DND-41 (cell line): Measurements from ENCODE around the gene ACSS1.

ENCODE experiments used
- ATAC-seq: fragments of 200-7000 bp; cut with Tn5 transposase; 3 replicates; pipeline ENCODE4 v1.9.1; 2021; ENCODE audit warnings: low read depth; ENCODE audit not compliant: insufficient read depth
- DNase-seq: peaks from one replicate; pipeline ENCODE4 v3.0.0-alpha.2; 2020
- H2AFZ ChIP-seq: 2 replicates; pipeline ENCODE4 v1.6.0; 2012; ENCODE audit warnings: low read depth, low read length
- H3K27ac ChIP-seq: 2 replicates; pipeline ENCODE4 v1.5.1; 2012; ENCODE audit warnings: low read length, inconsistent platforms
- H3K27me3 ChIP-seq: fragments of 200-600 bp; sonication (generic); 2 replicates; pipeline ENCODE4 v1.6.0; 2012; ENCODE audit warnings: low read length, mild to moderate bottlenecking, inconsistent platforms; ENCODE audit not compliant: insufficient read depth, poor library complexity
- H3K36me3 ChIP-seq: 2 replicates; pipeline ENCODE4 v1.5.1; 2012; ENCODE audit warnings: low read length, inconsistent platforms; ENCODE audit not compliant: insufficient read depth
- H3K4me1 ChIP-seq: 2 replicates; pipeline ENCODE4 v1.5.1; 2012; ENCODE audit warnings: mild to moderate bottlenecking, low read length; ENCODE audit not compliant: insufficient read depth
- H3K4me2 ChIP-seq: 2 replicates; pipeline ENCODE4 v1.6.0; 2012; ENCODE audit warnings: mild to moderate bottlenecking, moderate library complexity, low read length, inconsistent platforms; ENCODE audit not compliant: insufficient read depth
- H3K4me3 ChIP-seq, 2 experiments: fragments of 200-600 bp in 1 of 2; shearing (Covaris generic) in 1 of 2; 2 replicates each; pipeline ENCODE4 v1.5.1; 2012 to 2016; ENCODE audit warnings: inconsistent platforms in 2 of 2, low read length in 2 of 2, mild to moderate bottlenecking in 2 of 2, low read depth in 1 of 2, moderate library complexity in 1 of 2
- H3K79me2 ChIP-seq: 2 replicates; pipeline ENCODE4 v1.6.0; 2012; ENCODE audit warnings: low read length, inconsistent platforms; ENCODE audit not compliant: insufficient read depth
- H3K9ac ChIP-seq: 2 replicates; pipeline ENCODE4 v1.6.0; 2012; ENCODE audit warnings: low read depth, mild to moderate bottlenecking, inconsistent platforms, low read length, moderate library complexity
- H3K9me3 ChIP-seq: 2 replicates; pipeline ENCODE4 v1.5.1; 2012; ENCODE audit warnings: low read length, moderate library complexity, mild to moderate bottlenecking, inconsistent platforms; ENCODE audit not compliant: insufficient read depth, severe bottlenecking
- H4K20me1 ChIP-seq: 2 replicates; pipeline ENCODE4 v1.6.0; 2012; ENCODE audit warnings: low read length; ENCODE audit not compliant: insufficient read depth
- EZH2 ChIP-seq: IDR thresholded peaks from 3 replicates; pipeline ENCODE4 v1.6.1; 2012; ENCODE audit warnings: borderline replicate concordance, low read depth, mild to moderate bottlenecking, moderate library complexity, low read length, inconsistent platforms; ENCODE audit not compliant: severe bottlenecking
- TF ChIP-seq, protein P1 (sequence below): IDR thresholded peaks from 2 replicates; pipeline ENCODE4 v1.5.1; 2012; ENCODE audit warnings: borderline replicate concordance, low read length, moderate library complexity, mild to moderate bottlenecking; ENCODE audit not compliant: poor library complexity, severe bottlenecking; ENCODE audit errors: extremely low read depth

ACSS1 gene

DNA sequence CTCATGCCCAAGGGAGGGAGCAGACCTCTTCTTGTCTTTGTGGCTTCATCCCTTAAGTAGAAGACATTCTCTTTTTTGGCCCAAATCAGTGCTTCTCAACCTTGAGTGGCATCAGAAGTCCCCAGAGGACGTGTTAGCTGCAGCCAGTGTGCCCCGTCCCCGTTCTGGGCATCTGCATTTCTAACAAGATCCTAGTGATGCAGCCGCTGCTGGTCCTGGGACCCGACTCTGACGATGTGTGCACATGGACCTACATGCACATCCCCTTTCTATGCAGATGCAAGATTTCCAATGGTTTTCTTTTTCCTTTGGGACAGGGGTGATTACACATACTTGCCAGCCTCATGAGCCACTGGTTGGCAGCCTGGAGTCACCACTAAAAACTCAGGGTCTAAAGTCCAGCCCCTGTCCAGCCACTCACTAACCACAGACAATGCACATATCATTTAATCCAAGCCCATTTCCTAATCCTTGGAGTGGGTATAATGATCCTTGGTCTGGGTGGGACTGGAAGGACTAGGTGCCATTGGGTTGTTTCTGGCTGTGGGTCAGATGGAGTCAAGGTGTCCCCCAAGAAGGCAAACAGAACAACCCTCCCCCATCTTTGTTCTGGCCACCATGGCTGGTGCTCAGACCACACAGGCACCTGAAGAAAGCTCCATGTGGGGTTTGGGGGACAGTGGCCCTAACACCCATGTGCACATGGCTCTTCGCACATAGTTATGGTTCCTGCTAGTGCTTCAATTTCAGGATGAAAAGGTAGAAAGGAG, 6.4 kb downstream of the ACSS1 start:
- no peaks in the 10 kb centered on the region for H3K9me3 ChIP-seq
- DNase-seq = no peak
- H3K27ac ChIP-seq = 0 out of 2 replicates have a peak overlapping the region, but pooled peaks have one; percentile 3
- TF ChIP-seq, protein P1, sequence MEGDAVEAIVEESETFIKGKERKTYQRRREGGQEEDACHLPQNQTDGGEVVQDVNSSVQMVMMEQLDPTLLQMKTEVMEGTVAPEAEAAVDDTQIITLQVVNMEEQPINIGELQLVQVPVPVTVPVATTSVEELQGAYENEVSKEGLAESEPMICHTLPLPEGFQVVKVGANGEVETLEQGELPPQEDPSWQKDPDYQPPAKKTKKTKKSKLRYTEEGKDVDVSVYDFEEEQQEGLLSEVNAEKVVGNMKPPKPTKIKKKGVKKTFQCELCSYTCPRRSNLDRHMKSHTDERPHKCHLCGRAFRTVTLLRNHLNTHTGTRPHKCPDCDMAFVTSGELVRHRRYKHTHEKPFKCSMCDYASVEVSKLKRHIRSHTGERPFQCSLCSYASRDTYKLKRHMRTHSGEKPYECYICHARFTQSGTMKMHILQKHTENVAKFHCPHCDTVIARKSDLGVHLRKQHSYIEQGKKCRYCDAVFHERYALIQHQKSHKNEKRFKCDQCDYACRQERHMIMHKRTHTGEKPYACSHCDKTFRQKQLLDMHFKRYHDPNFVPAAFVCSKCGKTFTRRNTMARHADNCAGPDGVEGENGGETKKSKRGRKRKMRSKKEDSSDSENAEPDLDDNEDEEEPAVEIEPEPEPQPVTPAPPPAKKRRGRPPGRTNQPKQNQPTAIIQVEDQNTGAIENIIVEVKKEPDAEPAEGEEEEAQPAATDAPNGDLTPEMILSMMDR = no peak
- no peak for TF ChIP-seq EZH2
- H2AFZ ChIP-seq = no peak overlapping the region
- H3K36me3 ChIP-seq = peaks cover 58% of the 10 kb centered on the region
- ATAC-seq = no peak
- H3K9ac ChIP-seq = no peak overlapping the region
- H3K4me1 ChIP-seq = peaks cover 31% of the 10 kb centered on the region
- H3K27me3 ChIP-seq = no peaks in the 10 kb centered on the region
- H4K20me1 ChIP-seq = peaks cover 83% of the 10 kb centered on the region
- H3K4me2 ChIP-seq = no peak overlapping the region
- peaks cover 88% of the 10 kb centered on the region for H3K79me2 ChIP-seq
- H3K4me3 ChIP-seq = no peak overlapping the region

DNA sequence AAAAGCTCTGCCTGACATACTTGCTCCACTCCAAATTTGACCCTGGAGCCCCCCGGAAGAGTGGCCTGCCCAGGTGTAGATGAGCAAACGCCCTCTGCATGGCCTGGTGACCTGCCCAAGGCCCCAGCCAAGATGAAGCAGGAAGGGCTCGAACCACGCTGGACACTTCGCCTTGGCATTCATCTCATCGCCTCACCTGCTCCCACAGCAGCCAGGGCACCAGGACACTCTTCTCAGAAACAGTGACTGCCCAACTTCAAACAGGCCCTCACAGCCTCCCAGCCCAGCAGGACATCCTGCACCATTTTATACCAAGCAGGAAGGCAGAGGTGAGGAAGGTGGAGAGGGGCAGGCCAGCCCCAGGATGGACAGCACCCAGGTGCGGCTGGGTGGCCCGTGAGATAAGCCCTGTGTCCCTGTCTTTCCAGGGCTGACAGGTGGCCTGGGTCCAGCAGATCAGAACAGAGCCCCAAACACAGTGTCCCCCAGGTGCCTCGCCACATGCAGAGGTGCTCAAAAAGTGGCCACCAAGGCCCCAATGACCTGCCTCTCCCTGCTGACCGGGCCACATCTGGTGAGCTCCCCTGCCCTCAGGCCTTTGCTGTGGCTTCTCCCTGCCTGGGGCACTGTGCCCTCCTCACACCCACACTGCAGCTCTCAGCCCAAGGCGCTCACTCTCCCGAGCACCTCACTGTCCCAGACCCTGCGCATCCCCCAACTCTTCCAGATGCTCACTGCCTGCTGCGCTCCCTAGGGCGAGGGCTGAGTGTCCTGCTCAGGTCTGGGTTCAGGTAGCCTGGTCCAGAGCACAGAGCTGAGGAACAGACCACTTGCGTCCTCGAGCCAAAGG, 7.2 kb downstream of the ACSS1 start:
- Histone ChIP-seq H3K4me3 (no peak overlapping the region), H3K27ac (0 out of 2 replicates have a peak overlapping the region, but pooled peaks have one; percentile 3), H3K9me3 (no peaks in the 10 kb centered on the region), H3K27me3 (no peaks in the 10 kb centered on the region), H2AFZ (no peak overlapping the region), H4K20me1 (peaks cover 75% of the 10 kb centered on the region), H3K4me1 (peaks cover 23% of the 10 kb centered on the region), H3K36me3 (peaks cover 62% of the 10 kb centered on the region), H3K79me2 (peaks cover 80% of the 10 kb centered on the region), H3K9ac (no peak overlapping the region), H3K4me2 (no peak overlapping the region)
- DNase-seq = no peak
- no peak for ATAC-seq
- TF ChIP-seq EZH2 = no peak
- TF ChIP-seq, protein P1 = no peak

- no peak for TF ChIP-seq EZH2
- TF ChIP-seq, protein P1 = no peak
- Histone ChIP-seq H3K4me2 (no peak overlapping the region), H3K4me1 (peaks cover 16% of the 10 kb centered on the region)
These were observed 7.9 kb downstream of the ACSS1 start for GRCh38 chr20:25050082-25050481.

More at GRCh38 chr20:25050082-25050481, 7.9 kb downstream of the ACSS1 start:
- Histone ChIP-seq H3K79me2 (peaks cover 73% of the 10 kb centered on the region), H3K9ac (no peak overlapping the region), H3K27ac (no peak overlapping the region), H2AFZ (no peak overlapping the region), H3K27me3 (no peaks in the 10 kb centered on the region), H3K9me3 (no peaks in the 10 kb centered on the region), H3K4me3 (no peak overlapping the region), H3K36me3 (peaks cover 62% of the 10 kb centered on the region), H4K20me1 (peaks cover 71% of the 10 kb centered on the region)
- DNase-seq (no peak), ATAC-seq (no peak)
